ENCODE measurements around the gene HINT1. TPM values are rescaled to one million over a fixed set of nuclear protein-coding genes. Genes with fewer than 3 reads are reported as not detected.

HINT1 gene
- total RNA-seq, 1 experiment from 2014 or later, result 249 TPM

DNA sequence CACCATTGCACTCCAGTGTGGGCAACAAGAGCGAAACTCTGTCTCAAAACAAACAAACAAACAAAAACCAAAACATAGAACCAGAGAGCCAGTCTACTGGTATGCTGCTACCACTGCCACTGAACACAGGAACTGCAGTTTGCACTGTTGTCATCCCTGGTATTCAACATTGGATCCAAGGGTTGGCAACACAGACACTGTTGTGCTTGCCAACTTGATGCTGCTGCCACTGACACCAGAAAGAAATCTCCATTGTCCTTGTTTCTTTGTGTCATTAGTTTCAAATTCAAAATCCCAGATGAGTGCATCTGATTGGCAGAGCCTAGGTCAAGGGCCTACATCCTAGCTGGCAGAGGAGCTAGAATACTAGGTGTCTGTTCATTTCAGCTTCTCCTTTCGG, 16.2 kb downstream of the HINT1 start:
- TF ChIP-seq, protein P1, sequence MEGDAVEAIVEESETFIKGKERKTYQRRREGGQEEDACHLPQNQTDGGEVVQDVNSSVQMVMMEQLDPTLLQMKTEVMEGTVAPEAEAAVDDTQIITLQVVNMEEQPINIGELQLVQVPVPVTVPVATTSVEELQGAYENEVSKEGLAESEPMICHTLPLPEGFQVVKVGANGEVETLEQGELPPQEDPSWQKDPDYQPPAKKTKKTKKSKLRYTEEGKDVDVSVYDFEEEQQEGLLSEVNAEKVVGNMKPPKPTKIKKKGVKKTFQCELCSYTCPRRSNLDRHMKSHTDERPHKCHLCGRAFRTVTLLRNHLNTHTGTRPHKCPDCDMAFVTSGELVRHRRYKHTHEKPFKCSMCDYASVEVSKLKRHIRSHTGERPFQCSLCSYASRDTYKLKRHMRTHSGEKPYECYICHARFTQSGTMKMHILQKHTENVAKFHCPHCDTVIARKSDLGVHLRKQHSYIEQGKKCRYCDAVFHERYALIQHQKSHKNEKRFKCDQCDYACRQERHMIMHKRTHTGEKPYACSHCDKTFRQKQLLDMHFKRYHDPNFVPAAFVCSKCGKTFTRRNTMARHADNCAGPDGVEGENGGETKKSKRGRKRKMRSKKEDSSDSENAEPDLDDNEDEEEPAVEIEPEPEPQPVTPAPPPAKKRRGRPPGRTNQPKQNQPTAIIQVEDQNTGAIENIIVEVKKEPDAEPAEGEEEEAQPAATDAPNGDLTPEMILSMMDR (conservative IDR thresholded peaks at IDR 0.05), result no peak
- Histone ChIP-seq H2BK20ac (ENCODE audit: low read depth, low read length, poor library complexity, severe bottlenecking) (no peak overlapping the region), H3K14ac (ENCODE audit: insufficient read depth, low read length) (no peak overlapping the region), H3K27ac (ENCODE audit: insufficient read length, low read depth, low read length) (no peak overlapping the region), H3K23ac (ENCODE audit: insufficient read length, low read depth, low read length) (no peak overlapping the region), H2BK120ac (ENCODE audit: low read depth, low read length, poor library complexity, severe bottlenecking) (no peak overlapping the region), H2AK5ac (ENCODE audit: insufficient read length, low read length) (no peak overlapping the region), H3T11ph (ENCODE audit: low read length) (no peak overlapping the region), H2AFZ (ENCODE audit: low read length) (no peak overlapping the region), H4K5ac (ENCODE audit: insufficient read length, low read depth, low read length) (no peak overlapping the region), H4K91ac (ENCODE audit: insufficient read length, low read depth, low read length) (no peak overlapping the region), H3K79me2 (ENCODE audit: insufficient read depth, low read length) (no peaks in the 10 kb centered on the region), H2BK5ac (ENCODE audit: insufficient read length, low read length) (no peak overlapping the region), H4K20me1 (ENCODE audit: control insufficient read depth, insufficient read depth, insufficient read length) (no peaks in the 10 kb centered on the region), H3K79me1 (ENCODE audit: insufficient read depth, low read depth, low read length, poor library complexity, severe bottlenecking) (no peaks in the 10 kb centered on the region), H3K56ac (ENCODE audit: insufficient read length, low read depth, low read length) (no peak overlapping the region), H3K23me2 (ENCODE audit: insufficient read length, low read depth, low read length, poor library complexity, severe bottlenecking) (no peaks in the 10 kb centered on the region), H3K9ac (ENCODE audit: extremely low read depth, insufficient read length, low read length) (no peak overlapping the region), H3K4me2 (ENCODE audit: insufficient read depth, insufficient read length, low read length) (no peak overlapping the region), H3K4me1 (ENCODE audit: insufficient read depth, low read length) (no peaks in the 10 kb centered on the region; the same call in 1 of the 2 replicates), H2BK12ac (ENCODE audit: insufficient read length, low read depth, low read length) (no peak overlapping the region), H2BK15ac (ENCODE audit: low read depth, low read length) (no peak overlapping the region), H3K9me3 (ENCODE audit: control insufficient read depth, low read depth, low read length) (no peaks in the 10 kb centered on the region), H3K4ac (ENCODE audit: low read depth, low read length) (no peak overlapping the region), H3K18ac (ENCODE audit: insufficient read length, low read depth, low read length) (no peak overlapping the region), H3K27me3 (ENCODE audit: insufficient read depth, low read length) (no peaks in the 10 kb centered on the region), H4K8ac (replicated peaks; ENCODE audit: insufficient read length, low read depth, low read length) (no peak overlapping the region)
- no peak for DNase-seq
- Mint-ChIP-seq H3K27me3 (ENCODE audit: low read depth) (no peaks in the 10 kb centered on the region), H3K27ac (no peak overlapping the region), H3K4me1 (peaks cover 0 to 5% of the 10 kb centered on the region in 2 experiments; a peak in 2 of 4 replicates), H3K9me3 (no peaks in the 10 kb centered on the region), H3K4me3 (no peak overlapping the region), H3K36me3 (ENCODE audit: insufficient read depth in 1 of 3, low read depth in 3 of 3) (peaks cover 0 to 1% (median 0%) of the 10 kb centered on the region in 3 experiments; a peak in 1 of 7 replicates)
- WGBS (ENCODE audit: extremely low coverage, insufficient read length, low lambda C conversion rate), result no CpG with 5 or more reads among the region's 2 CpGs

All from H9 (cell line).